GM21528 (cell line): ENCODE results near the gene MSLN.
A peak's percentile ranks its signal among the peaks of the same experiment; 100 is the strongest.

Experiments used
- ATAC-seq: cut with Tn5 transposase; IDR thresholded peaks from one replicate; pipeline ENCODE4 v1.9.1; 2021; ENCODE audit warnings: mild to moderate bottlenecking, moderate library complexity; ENCODE audit not compliant: unreplicated experiment, low FRiP score

MSLN gene

GRCh38 chr16:800834-801511, 40.4 kb downstream of the MSLN start:
- ATAC-seq = no peak

DNA sequence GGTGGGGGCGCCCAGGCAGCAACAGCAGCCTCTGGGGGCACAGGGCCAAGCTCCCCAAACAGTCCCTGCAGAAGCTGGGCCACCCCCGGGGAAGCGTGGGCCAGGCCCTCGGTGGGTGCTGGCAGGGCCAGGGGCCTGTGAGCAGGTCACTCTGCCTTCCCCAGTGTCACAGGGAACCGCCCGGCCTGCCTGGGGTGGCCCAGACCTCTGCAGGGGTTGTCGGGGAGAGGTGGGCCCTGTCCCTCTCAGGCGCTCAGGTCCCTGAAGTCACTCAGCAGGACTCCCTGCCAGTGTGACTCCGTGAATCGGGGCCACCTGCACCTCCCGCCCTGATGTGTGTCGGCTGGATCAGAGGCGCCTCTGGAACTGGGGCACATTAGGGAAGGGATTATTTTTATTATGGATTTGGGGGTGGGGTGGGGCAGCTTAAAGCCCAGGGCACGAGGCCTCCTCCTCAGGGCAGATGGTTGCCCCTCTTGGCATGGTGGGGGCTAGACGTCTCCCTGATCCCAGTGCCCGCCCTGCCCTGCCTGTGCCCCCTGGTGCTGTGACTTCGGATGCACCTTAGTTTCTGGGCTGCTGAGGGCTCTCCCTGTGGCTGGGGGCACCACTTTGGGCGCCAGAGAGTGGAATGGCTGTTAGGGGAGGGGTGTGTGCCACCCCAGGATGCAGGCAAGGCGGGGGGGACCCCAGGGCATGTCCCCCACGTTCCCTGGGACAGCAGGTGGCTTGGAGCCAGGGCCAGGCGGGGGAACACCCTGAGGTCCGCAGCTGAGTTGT, 41.2 kb downstream of the MSLN start:
- no peak for ATAC-seq

- no peak for ATAC-seq
Measured at GRCh38 chr16:802461-802860, 41.9 kb downstream of the MSLN start.

GRCh38 chr16:802914-803753, 42.6 kb downstream of the MSLN start:
- ATAC-seq = no peak

DNA sequence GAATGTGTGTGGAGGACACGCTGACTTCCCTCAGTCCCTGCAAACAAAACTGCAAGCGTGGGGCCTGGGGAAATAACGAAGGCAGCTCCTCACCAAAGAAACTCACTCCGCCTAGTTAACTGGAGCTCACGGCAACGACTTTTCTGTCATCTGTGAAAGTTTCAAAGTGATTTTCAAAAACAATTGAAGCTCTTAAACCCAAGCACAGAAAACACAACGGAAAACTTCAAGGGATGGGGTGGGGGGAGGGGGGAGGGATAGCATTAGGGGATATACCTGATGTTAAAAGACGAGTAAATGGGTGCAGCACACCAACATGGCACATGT, 43.2 kb downstream of the MSLN start:
- ATAC-seq = no peak

- ATAC-seq = no peak
Measured at GRCh38 chr16:804193-805048, 43.9 kb downstream of the MSLN start.

- no peak for ATAC-seq
Measured at GRCh38 chr16:805474-805873, 44.9 kb downstream of the MSLN start.

GRCh38 chr16:807347-808084, 47.0 kb downstream of the MSLN start:
- ATAC-seq = peak; percentile 71

GRCh38 chr16:808085-808386, 47.5 kb downstream of the MSLN start:
- ATAC-seq = no peak

- no peak for ATAC-seq
Measured at GRCh38 chr16:813204-813915, 52.8 kb downstream of the MSLN start.

GRCh38 chr16:813916-814412, 53.4 kb downstream of the MSLN start:
- no peak for ATAC-seq

DNA sequence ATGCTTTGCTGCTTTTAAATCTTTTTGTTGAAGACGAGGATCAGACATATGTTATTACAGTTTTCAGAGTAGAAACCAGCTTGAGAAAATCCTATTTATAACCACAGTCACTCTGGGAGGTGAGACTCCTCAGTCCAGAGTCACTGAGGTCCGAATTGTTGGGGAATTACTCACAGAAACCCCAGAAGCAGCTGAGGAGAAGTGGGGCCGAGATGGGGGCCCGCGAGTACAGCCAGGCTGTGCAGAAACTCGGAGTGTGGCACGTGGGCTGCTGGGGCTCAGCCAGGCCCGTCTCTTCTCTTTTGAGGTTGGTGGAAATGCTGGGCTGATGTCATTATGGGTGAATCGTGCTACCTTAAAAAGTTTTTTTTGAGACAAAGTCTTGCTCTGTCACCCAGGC, 54.4 kb downstream of the MSLN start:
- ATAC-seq = no peak

DNA sequence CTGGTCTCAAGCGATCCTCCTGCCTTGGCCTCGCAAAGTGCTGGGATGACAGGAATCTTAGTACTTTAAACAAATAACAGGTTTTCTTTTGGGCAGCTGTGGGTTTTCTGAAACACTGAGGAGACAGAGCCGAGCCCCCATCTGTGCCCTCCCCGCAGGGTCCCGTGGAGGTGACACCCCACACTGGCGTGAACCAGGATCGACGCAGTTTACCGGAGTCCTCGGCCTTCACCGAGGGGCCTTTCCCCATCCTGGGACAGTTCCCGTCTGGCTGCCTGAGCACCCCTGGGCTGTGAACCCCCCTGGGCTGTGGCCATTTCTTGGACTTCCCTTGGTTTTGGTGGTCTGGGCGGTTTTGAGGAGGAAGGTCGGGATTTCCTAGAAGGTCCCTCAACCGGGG, 55.3 kb downstream of the MSLN start:
- no peak for ATAC-seq

DNA sequence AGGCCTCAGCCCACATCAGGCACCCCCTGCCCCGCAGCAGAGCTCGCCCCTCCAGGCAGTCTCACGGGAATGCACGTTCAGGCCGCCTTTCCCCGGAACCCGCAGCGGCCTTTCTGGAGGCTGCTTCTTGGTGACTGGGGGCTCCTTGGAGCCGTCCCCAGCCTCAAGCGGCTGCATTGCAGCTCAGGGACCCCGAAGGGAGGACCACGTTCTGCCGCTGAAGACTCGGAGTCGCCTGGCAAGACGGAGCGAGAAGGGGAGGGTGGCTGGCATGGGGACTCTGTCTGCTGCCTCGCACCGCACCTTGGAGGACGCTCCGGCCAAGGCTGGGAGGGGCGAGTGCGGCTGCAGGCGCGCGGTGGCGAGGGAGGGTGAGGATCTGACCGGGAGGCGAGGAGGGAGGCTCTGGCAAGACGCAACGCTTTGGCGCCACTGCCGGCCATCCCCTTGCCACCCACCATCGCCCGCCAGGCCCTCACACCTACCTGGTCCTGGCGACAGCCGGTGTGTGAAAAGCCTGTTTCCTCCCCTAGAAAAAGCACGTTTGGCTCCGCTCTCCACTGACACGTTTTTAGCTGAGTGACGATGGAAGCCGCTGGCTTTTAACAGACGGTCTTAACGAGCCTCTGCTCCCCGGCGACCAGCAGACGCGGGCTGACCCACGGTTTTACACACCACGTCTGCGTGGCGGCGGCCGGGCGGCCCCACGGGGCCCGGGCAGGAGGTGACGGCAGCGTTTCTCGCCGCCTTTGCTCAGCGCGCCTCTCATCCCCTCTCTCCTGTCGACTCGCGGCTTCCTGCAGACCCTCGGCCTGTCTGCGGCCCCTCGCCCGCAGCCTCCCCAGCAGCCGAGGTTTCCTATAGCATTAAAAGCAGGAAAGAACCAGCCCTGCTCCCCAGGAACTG, 56.7 kb downstream of the MSLN start:
- no peak for ATAC-seq

DNA sequence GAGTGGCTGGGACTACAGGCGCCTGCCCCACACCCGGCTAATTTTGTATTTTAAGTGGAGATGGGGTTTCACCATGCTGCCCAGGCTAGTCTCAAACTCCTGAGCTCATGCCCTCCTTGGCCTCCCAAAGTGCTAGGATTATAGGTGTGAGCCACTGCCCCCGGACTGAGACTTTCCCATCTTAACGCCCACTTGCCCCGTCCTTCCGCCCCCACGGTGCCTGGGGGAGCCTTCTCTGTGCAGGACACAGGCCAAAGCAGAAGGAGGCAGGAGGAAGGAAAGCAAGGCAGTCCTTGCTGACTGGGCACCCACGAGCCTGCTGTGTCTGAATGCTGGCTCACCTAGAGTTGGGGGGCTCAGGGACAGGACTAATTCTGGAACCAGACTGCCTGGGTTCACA, 57.6 kb downstream of the MSLN start:
- no peak for ATAC-seq
